Muscle layer of colon (tissue), 2 donors: ENCODE results near the gene CPSF4.
"Not testable (repeated sequence)": the region's sequence is repeated elsewhere in the genome, so short reads cannot be mapped to it uniquely, and the experiment has no call there.

Experiments used
- H3K27ac ChIP-seq: one replicate; pipeline ENCODE4 v1.7.0; 2013; ENCODE audit warnings: low read depth, mild to moderate bottlenecking, low read length, moderate library complexity
- H3K27me3 ChIP-seq, 2 donors: one replicate each; pipeline ENCODE4 v1.7.0; 2013; ENCODE audit warnings: low read length in 2 of 2, mild to moderate bottlenecking in 2 of 2; ENCODE audit not compliant: insufficient read depth in 2 of 2, control insufficient read depth in 1 of 2
- H3K36me3 ChIP-seq: one replicate; pipeline ENCODE4 v1.7.0; 2013; ENCODE audit warnings: mild to moderate bottlenecking, low read length; ENCODE audit not compliant: insufficient read depth
- H3K4me1 ChIP-seq: one replicate; pipeline ENCODE4 v1.7.0; 2013; ENCODE audit warnings: mild to moderate bottlenecking, low read length; ENCODE audit not compliant: insufficient read depth
- H3K4me3 ChIP-seq, 2 donors: one replicate each; pipeline ENCODE4 v1.7.0; 2013; ENCODE audit warnings: low read length in 2 of 2, low read depth in 1 of 2, mild to moderate bottlenecking in 1 of 2, moderate library complexity in 1 of 2
- H3K9ac ChIP-seq: one replicate; pipeline ENCODE4 v1.7.0; 2013; ENCODE audit warnings: low read length
- H3K9me3 ChIP-seq: one replicate; pipeline ENCODE4 v1.7.0; 2013; ENCODE audit warnings: mild to moderate bottlenecking, low read length
- donor health status: abdominal sarcoma.
- donor health status: Adenocarcinoma of cecum.

CPSF4 gene

DNA sequence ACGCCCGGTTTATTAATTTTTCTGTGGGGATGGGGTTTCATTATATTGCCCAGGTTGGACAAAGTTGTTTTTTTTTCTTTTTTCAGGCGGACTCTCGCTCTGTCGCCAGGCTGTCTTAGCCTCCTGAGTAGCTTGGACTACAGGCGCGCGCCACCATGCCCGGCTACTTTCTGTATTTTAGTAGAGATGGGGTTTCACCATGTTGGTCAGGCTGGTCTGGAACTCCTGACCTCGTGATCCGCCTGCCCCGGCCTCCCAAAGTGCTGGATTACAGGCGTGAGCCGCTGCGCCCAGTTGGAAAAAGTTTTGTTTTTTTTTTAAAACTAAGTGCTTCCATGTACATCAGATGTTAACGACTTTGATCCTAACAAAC, 61.9 kb downstream of the CPSF4 start:
- Histone ChIP-seq H3K4me1 (peaks cover 28% of the 10 kb centered on the region), H3K9me3 (no peaks in the 10 kb centered on the region), H3K4me3 (peak overlapping the region; percentile 80 to 100), H3K27me3 (no peaks in the 10 kb centered on the region), H3K27ac (peak overlapping the region; percentile 100), H3K9ac (peak overlapping the region; percentile 97), H3K36me3 (peaks cover 11% of the 10 kb centered on the region)

DNA sequence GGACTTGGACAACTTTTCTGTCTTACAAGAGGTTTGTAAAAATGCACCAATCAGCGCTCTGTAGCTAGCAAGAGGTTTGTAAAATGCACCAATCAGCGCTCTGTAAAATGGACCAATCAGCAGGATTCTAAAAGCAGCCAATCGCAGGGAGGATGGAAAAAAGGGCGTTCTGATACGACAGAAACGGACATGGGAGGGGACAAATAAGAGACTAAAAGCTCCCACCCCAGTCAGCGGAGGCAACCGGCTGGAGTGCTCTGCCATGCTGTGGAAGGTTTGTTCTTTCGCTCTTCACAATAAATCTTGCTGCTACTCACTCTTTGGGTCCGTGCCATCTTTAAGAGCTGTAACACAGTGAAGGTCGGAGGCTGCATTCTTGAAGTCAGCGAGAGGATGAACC, 62.5 kb downstream of the CPSF4 start:
- not testable (repeated sequence) for H3K27me3 ChIP-seq, H3K9me3 ChIP-seq, H3K4me3 ChIP-seq, H3K27ac ChIP-seq, H3K9ac ChIP-seq
- H3K36me3 ChIP-seq: peaks cover 11% of the 10 kb centered on the region
- H3K4me1 ChIP-seq: peaks cover 34% of the 10 kb centered on the region

- Histone ChIP-seq H3K4me1 (peaks cover 24% of the 10 kb centered on the region), H3K4me3 (peak overlapping the region; percentile 33 to 94), H3K9ac (peak overlapping the region; percentile 63), H3K27me3 (no peaks in the 10 kb centered on the region), H3K9me3 (no peaks in the 10 kb centered on the region), H3K36me3 (no peaks in the 10 kb centered on the region), H3K27ac (peak overlapping the region; percentile 94)
Measured at GRCh38 chr7:99504281-99504602, 65.5 kb downstream of the CPSF4 start.

- peak within 1 kb of the TSS; percentile 97 for H3K9ac ChIP-seq
- H3K4me1 ChIP-seq: peaks cover 24% of the 10 kb centered on the region
- H3K36me3 ChIP-seq: no peaks in the 10 kb centered on the region
- no peaks in the 10 kb centered on the region for H3K9me3 ChIP-seq
- H3K27ac ChIP-seq: peak within 1 kb of the TSS; percentile 94
- H3K4me3 ChIP-seq: peak within 1 kb of the TSS; percentile 72 to 94
- H3K27me3 ChIP-seq: no peaks in the 10 kb centered on the region
Measured at GRCh38 chr7:99504603-99505323, 66.0 kb downstream of the CPSF4 start, which contains the start of gene ZKSCAN5. ZKSCAN5 (plus strand) TSS chr7:99504662; CDS start chr7:99506045, 1,383 bp downstream.

DNA sequence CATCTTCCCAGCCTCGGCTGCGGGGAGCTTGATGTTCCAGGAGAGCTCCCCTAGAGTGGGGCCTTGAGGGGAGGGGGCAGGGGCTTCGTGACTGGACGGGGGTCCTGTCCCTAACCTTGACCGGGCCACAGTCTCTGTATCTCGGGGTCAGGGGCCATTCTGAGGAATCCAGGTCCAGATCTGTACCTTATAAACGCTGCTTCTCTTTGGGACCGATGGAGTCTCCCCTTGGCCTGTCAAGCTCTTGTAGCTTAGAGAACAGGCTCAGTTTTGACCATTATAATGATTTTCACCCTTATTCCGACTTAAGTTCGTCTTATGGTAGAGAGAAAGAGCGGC, 66.5 kb downstream of the CPSF4 start:
- no peaks in the 10 kb centered on the region for H3K36me3 ChIP-seq
- no peaks in the 10 kb centered on the region for H3K27me3 ChIP-seq
- H3K4me1 ChIP-seq: peaks cover 24% of the 10 kb centered on the region
- H3K9me3 ChIP-seq: no peaks in the 10 kb centered on the region
- H3K9ac ChIP-seq: peak overlapping the region; percentile 97
- H3K4me3 ChIP-seq: peak overlapping the region; percentile 72 to 94
- H3K27ac ChIP-seq: peak overlapping the region; percentile 94
